Cortex of kidney (tissue), 1 donor: ENCODE measurements around the gene THBS3.
"Not testable (repeated sequence)": the region's sequence is repeated elsewhere in the genome, so short reads cannot be mapped to it uniquely, and the experiment has no call there.

Experiments
- DNase-seq: peaks from one replicate; lab custom pipeline; 2025; lab: John Stamatoyannopoulos, UW

THBS3 gene

DNA sequence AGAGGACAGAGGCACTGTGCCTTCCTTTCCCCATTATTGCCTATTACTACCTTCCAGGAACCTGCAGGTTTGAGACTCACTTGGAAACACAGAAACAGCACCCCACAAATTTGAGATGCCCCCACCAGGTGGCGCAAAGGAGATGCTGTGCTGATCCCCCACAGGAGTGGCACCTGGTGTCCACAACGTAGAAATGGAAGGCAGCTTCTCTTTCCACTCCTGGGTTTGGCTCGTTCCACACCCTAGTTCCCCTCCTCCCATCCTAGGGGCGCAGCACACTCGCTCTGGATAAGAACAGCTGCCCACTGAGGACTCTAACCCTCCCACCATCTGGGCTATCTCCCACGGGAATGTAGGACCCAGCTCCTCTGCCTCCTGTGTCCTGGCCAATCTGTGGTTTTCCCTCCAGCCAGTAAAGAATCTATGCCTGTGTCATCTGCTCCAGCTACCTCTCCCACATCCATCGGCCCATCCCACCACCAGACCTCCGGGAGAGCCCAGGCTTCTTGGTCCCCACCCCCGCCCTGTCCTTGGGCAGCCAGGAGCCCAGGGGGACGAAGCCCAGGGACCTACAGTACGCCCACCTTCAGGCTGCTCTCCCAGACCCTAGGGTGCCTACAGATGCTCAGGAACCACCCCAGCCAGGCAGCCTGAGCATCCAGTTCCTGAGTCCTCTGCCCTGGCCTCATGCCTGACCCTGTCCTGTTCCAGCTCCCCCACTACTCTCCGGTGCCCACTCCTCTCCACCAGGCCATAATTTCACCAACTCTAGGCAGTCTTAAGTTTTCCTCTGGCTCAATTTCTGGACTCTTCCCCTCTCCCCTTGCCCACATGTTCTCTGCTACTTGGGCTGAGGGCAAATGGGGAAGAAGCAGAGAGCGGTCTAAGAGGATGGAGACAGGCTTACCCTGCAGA is 549 bp downstream of the THBS3 start:
- DNase-seq, result no peak

DNA sequence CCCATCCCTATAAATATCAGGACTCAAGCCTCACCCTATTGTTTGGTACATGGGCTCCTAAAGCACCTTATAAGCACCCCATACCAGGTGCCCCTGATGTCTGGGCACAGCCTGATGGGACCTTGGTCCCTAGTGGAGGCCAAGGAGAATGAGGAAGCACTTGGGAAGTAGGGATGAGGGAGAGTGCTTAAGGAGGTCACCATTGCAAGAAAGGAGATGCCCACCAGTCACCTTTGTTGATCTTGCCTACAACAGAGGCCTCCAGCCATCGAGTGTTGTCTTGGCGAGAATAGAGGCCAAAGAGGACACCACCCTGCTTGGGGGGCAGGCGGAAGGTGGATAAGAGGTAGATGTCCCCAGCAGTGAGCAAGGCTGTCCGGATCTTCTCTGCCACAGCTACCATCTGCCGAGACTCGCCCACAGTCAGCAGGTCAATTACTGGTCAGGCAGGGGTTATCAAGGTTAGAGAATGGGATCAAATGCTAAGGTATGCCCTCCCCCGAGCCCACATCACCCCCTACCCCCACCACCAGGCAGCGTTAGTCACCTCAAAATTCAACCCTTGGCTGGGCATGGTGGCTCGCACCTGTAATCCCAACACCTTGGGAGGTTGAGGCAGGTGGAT is 1.6 kb downstream of the THBS3 start:
- no peak for DNase-seq

DNA sequence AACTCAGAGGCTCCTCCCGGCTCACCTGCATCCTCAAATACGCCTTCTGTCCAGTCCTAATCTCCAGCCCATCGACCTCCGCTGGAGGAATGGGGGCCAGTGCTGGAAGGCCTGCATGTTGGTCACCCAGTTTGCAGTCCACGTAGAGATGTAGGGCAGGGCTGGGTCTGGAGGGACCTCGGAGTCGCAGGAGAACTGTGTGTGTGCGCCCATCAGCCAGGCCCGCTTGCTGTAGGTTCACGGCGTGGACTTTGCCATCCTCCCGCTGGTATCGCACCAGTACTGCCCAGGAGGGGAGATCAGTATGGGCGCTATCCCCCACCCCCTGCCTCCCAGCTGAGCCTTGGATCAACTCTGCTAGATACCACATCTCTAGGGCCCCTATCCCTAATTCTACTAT is 2.7 kb downstream of the THBS3 start:
- DNase-seq, result no peak

DNA sequence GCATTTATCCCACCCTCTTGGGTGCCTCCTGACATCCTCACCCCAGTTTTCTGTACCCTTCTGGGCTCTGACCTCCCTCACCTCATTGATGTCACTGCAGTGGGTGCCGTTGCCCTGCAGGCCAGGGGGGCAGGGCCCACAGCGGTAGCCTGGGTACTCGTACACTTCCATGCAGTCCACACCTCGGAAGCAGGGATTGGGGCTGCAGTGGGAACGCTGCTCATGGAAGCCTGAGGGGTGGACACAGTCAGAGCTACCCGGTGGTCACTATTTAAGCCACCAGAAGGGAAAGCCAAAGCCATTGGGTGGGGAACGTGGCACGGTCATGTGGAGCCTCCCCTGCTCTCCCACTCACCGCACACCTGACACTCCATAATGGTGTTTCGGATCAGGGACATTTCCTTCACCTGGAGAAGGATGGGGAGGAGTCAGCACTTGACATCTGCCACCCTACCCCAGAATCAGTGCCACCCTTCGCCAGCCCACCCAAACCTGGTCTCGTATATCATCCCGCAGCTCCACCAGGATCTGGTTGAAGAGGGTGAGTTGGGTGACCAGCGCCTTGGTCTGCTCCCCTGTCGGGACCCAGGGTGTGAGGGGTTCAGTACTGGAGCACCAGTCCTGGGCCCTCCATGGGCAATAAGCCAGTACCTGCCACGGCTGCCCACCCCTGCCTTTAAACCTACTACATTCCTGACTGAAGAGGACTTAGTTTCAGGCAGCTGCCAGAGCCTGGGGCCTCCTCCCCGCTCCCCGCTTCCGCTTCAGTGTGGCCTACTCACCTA is 4.8 kb downstream of the THBS3 start:
- no peak for DNase-seq

DNA sequence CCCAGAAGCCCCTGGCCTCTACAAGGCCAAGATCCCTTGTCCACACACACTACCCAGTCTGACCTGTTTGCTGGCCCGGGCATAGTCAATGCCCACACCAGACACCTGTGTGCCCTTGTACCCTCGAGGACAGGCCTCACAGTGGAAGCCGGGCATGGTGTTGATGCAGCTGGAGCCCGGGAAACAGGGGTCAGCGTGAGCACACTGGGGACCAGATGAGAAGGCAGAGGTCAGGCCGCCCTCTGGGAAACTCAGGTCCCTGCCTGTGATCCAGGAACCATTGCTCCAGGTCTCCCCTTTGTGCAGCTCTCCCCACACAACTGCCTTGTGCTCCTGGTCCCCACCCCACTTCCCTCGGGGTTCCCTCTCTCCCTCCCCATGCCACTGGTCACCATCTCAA is 5.5 kb downstream of the THBS3 start:
- DNase-seq, result no peak

DNA sequence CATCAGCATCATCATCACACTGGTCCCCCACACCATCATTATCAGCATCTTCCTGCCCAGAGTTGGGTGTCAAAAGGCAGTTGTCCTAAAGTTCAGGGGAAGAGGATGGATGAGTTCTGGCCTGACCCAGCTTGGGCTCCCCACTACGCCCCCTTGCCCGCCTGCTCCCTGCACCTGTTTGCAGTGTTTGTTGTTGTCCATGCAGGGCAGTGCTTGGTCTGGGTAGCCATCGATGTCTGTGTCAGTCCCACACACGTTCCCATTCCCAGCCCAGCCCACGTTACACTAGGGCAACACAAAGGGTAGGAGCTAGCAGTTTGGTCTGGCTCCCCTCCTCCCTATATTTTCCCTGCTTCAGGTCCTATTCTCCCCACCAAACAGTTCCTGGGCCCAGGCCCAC is 6.8 kb downstream of the THBS3 start:
- no peak for DNase-seq

DNA sequence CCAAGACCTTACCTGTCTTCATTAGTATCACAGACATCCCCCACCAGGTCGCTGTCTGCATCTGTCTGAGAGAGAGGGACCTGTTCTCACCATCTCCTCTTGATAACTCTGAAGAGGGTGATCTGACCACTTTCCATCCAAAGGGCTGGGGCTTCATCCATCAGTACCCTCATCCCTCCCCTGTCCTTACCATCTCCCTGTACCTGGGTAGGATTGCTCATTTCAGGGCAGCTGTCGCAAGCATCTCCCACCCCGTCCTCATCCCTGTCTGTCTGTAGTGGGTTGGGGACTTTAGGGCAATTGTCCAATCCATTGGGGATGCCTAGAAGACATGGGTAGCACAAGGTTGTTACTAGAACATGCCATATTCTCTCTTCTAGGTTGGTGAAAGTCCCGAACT is 7.9 kb downstream of the THBS3 start:
- no peak for DNase-seq

DNA sequence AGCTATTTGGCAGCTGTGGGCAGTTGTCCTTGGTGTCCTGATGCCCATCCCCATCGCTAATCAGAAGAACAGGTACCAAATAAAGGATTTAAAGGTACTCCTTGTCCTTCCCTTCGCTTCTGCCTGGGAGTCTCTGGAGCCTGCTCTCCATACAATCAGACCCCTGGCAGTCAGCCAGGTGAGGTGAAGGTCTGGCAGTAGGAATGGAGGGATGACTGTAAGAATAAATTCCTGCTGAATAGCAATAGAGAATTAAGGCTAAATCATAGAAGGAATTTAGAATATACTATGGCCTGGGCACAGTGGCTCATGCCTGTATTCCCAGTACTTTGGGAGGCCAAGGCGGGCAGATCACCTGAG is 9.2 kb downstream of the THBS3 start:
- no peak for DNase-seq

DNA sequence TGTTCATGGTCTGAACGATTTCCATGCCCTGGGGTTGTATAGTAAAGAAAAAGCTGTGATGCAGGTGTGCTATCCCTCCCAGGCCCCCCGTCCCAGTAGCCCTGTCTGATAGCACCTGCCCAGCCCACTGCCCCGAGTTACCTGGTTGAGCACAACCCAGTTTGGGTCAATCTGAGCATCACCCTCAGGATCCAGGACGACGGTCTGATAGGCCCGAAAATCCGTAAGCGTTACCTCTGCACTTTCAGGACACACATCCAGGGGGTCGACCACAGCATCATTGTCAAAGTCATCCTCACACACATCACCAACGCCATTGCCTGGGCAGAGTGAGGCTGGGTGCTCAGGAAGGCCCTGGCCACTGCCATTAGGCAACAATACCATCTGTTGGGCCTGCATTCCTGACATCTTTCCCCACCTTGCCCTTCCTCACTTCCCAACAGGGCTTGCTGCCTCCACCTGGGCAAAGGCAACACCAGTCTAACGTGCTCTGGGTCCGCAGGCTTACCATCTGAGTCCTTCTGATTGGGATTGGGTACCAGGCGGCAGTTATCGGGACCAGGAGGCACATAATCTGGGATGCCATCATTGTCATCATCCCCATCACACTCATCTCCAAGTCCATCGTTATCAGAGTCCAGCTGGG is 9.7 kb downstream of the THBS3 start:
- DNase-seq, result no peak

DNA sequence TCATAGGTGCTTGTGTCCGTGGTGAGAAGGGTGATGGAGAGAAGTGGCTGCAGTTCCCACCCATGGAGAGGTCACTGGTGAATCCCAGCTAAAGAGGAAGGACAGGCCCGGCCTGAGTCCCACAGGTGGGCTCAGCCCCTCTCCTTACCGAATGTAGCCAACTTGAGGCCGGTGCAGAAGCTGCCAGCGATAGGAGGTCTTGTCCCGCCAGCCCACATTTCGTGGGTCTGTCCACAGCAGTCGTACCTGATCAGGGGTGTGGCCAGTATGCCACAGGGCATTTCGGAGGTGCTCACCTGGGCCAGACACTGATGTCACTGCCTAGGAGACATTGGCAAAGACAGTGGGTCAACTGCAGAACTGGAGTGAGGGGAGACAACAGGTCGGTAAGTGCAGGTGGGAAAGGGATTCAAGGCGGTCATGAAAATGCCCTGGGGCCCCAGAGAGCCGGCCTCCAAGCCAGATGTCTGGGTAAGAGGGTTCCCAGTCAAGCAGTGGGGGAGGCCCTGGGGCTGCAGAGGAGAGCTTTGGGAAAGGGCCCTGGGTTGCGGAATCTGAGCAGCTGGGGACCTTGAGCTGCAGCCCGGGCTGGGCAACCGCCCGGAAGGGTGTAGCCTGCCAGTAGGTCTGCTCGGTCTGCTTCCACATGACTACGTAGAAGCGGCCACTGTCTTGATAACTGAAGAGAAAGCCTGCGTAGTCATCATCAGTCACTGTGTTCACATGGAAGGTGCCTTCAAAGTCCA is 10.6 kb downstream of the THBS3 start:
- no peak for DNase-seq

DNA sequence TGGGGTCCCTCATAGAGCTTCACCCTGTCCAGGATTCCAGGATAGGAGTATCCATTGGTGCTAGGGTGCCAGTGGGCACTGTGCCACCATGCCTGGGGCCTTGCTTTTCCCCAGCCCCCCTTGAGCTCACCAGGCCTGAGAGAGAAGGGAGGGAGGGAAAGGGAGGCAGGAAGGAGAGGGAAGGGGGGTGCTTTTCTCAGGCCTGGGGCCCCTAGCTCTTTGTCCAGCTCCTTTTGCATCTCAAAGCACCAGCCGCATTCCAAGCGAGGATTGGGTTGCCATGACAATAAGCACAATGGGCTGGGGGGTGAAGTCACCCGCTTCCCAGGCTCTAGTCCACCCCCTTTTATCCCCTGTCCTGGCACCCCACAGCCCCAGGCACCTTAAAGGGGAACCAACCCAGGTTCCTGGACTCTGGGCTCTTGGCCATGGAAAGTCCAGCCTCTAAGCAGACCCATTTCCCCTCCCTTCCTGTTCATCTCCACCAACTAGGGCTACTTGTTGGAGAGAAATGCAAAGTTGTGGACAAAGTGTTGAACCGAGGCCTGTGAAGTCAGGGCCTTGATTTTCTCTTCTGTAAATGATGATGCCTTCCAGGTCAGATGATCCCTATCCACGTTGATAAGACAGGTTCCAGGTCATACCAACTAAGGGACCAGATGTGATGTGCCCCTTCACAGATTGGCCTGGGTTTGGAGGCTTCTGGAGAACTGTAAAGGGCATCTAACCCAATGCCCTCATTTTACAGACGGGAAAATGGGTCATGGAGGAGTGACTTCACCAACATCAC is 11.4 kb downstream of the THBS3 start:
- no peak for DNase-seq

DNA sequence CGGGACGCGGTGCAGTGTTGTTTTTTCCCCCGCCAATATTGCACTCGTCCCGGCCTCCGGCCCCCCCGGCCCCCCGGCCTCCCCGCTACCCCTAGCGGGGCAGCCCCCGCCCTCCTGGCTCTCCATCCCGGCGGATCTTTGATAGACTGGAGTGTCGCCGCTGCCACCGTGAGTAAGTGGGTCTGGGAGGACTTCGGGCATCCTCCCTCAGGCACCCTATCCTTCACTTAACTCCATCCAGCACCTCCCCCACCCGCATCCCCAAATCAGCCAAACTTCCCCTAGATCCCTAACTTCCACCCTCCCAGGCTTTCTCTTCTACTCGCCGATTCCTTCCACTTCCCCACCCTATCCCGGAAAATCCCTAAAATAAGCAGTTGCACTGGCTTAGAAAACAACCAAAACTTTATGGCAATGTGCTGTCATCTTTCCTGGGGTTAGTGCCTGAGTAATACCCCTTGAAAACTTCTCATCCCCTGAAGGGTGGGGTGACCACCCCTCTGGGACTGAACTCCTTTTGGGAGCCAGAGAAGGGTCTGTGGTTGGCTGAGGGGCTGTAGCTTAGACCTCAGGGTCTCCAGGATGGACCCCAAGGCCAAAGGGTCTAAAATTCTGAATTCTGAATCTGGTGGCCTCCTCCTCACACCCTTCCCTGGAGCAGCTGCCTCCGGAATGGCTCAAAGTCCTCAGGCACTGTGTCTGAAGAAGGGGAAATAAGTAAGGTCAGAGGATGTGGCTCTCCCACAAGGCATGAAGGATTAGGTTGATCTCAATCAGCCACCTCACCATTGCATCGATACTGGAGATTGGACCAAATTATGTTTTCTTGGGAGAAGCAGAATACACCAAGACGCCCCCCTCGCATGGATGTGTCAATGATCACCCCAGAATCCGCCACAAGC is 12.2 kb downstream of the THBS3 start:
- DNase-seq, result no peak

DNA sequence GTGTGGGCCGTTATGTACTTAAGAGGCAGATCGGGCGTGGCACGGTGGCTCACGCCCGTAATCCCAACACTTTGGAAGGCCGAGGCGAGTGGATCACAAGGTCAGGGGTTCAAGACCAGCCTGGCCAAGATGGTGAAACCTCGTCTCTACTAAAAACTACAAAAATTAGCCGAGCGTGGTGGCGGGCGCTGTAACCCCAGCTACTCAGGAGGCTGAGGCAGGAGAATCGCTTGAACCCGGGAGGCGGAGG is 13.8 kb downstream of the THBS3 start:
- not testable (repeated sequence) for DNase-seq

DNA sequence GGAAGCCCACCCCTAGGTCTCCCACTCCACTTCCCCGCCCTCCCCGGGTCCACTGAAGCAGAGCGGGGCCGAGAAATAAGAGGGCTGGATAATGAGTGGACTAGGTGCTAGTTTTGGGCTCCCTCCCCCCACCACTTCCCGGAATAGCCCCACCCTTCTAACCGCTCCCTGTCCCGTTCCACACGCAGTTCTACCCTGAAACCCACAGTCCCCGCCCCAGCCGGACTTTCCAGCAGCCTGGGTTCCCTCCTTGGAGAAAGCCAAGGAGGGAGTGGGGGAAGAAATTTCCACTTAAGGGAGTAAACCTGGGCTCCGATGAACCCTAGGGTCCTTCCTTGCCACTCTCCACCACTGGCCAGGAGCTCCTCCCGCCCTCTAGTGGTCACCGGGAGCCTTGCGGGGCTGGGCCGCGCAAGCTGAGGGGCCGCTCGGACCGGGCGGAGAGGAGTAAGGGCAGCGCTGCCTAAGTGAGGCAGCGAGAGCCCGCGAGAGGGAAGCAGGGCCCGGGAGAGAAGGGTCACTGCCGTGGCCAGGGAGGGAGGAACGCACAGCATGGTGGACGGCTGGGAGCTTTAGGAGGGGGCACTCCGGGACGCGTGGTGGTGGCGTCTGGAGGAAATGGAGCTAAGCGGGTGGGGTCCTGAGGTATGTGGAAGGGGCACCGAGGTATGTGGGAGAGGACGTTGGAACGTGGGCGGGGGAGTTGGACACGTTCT is 14.3 kb downstream of the THBS3 start:
- DNase-seq, result no peak

DNA sequence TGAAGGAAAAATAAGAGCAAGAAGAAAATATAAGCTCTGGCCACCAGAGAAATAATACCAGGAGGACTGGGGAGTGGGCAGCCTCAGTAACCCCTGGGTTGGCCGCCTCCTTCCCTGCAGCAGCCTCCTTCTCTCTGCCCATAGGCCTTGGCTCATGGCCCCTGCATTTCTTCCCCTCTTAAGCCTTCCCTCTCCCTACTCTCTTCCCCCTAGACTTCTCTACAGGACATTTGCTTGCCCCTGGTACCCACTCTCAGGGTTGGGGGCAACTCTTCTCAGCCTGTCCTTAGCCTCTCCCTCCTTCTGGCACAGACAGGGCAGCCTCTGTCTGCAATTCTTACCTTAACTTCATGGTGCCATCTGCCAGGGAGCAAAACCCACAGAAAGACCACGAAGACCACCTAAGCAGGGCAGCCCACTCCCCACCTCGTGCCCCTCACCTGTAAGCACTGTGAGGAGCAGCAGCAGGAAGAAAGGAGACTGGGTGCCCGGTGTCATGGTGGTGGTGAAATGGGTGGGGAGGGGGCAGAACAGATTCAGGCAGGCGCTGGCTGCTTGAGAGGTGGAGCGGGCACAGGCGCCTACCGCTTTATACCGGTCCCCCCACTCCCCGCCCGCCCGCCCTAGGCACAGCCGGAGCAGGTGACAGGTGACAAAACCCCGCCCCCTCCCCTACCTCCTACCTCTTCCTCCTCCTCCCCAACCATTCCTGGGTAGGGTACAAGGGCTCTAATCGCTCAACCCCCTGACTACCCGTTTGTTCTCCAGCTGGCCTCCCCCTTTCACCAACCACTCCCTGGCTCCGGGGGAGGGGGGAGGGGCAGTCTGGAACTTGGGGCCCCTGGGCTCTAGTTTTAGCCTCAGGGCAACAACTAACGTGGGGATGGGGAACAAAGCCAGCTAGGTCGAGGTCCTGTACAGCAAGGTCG is 15.1 kb downstream of the THBS3 start:
- DNase-seq, result no peak

DNA sequence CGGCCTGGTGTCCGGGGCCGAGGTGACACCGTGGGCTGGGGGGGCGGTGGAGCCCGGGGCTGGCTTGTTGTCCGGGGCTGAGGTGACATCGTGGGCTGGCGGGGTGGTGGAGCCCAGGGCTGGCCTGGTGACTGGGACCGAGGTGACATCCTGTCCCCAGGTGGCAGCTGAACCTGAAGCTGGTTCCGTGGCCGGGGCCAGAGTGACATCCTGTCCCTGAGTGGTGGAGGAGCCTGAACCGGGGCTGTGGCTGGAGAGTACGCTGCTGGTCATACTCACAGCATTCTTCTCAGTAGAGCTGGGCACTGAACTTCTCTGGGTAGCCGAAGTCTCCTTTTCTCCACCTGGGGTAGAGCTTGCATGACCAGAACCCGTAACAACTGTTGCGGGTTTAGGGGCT is 15.8 kb downstream of the THBS3 start:
- DNase-seq, result no peak

DNA sequence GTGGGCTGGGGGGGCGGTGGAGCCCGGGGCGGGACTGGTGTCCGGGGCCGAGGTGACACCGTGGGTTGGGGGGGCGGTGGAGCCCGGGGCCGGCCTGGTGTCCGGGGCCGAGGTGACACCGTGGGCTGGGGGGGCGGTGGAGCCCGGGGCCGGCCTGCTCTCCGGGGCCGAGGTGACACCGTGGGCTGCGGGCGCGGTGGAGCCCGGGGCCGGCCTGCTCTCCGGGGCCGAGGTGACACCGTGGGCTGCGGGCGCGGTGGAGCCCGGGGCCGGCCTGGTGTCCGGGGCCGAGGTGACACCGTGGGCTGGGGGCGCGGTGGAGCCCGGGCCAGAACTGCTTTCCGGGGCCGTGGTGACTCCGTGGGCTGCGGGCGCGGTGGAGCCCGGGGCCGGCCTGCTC is 17.8 kb downstream of the THBS3 start:
- not testable (repeated sequence) for DNase-seq

DNA sequence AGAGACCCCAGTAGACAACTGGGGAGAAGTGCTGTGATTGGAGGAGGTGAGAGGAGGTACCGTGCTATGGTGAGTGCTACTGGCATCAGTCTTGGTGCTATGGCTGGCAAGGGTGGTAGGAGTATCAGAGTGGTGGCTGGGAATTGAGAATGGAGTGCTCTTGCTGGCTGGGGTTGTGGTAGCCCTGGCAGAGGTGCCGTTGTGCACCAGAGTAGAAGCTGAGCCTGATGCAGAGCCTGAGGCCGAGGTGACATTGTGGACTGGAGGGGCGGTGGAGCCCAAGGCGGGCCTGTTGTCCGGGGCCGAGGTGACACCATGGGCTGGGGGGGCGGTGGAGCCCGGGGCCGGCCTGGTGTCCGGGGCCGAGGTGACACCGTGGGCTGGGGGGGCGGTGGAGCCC is 19.4 kb downstream of the THBS3 start:
- DNase-seq, result no peak
